GOT3 (cell line): Measurements from ENCODE around the gene RNLS.
"Not testable (repeated sequence)": the region's sequence is repeated elsewhere in the genome, so short reads cannot be mapped to it uniquely, and the experiment has no call there.

Experiments used
- DNase-seq: peaks from one replicate; lab custom pipeline; 2025; ENCODE audit warnings: mixed read lengths; lab: John Stamatoyannopoulos, UW

Gene RNLS

GRCh38 chr10:88523739-88524400 lies 59.2 kb downstream of the RNLS start:
- no peak for DNase-seq

- no peak for DNase-seq
Measured at GRCh38 chr10:88522715-88523114, 60.4 kb downstream of the RNLS start.

GRCh38 chr10:88521791-88522190 lies 61.3 kb downstream of the RNLS start:
- DNase-seq: no peak

DNA sequence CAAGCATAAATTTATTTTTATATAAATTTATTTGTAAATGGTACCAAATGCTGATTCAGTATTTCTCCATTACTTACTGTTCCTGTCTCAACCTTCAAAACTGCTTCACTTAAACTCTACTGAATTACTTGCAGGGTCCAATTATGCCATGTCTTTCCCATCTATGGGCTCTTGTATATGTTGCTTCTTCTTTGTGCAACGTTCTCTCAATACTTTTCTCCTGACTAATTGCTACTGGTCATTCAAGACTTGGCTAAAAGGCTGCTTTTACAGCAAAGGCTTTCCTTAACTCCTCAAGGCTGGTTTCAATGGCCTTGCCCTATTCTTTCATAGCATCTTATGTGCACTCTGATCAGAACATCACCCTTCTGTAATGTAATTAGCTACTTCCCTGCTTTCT lies 67.9 kb downstream of the RNLS start:
- no peak for DNase-seq

DNA sequence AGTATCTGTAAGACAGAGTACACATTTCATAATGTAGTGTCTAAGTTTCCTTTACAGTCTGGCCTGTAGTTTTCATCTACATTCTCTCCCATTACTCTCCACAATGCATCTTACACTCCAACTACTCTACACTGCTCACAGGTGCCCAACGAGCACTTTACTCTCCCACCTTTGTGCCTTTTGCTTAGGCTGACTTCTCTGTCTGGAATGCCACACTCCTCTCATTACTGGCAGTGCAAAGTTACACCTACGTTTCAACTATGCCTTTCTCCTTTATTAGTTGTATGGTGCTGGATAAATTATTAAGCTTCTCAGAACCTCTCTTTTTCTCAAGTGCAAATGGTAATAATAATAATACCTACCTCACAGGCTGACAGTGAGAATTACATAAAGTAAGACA lies 70.5 kb downstream of the RNLS start:
- DNase-seq: no peak

DNA sequence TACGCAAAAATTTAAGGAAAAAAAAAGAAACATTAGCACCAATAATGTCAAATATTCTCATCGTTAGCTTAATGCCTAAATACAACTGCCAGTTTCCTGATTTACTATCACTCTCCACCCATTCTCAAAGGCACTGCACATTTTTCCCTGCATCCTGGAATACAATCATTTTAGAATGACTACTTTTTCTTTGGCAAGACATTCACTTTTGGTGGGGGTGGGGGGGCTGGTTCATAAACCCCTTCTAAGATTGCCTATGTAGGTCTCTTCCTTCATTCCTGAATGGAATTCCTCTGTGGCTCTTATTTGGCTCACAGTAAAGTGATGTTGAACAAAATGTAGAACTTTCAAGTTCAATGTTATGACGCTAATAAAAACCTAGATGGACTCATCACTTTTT lies 74.3 kb downstream of the RNLS start:
- no peak for DNase-seq

- DNase-seq: no peak
Measured at GRCh38 chr10:88507826-88508453, 75.2 kb downstream of the RNLS start.

- DNase-seq: no peak
Measured at GRCh38 chr10:88507404-88507803, 75.7 kb downstream of the RNLS start.

GRCh38 chr10:88505680-88506215 lies 77.4 kb downstream of the RNLS start:
- DNase-seq: no peak

DNA sequence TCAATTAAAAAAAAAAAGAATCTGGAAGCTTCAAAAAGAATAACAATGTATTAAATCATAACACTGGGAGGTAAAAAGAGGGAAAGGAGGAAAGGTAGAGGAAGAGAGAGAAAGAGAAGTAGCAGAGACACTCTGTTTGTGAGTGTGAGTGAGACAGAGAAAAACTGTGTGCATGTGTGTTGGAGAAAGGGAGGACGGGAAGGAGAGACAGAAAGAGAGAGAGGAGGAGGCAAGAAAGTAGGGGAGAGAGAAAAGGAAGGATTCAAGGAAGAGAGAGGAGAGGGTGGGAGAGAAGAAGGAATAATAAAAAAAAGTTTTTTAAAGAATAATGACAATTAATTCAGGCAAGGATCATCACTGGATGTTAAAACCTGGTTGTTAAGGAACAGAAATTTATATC lies 77.9 kb downstream of the RNLS start:
- DNase-seq: no peak

DNA sequence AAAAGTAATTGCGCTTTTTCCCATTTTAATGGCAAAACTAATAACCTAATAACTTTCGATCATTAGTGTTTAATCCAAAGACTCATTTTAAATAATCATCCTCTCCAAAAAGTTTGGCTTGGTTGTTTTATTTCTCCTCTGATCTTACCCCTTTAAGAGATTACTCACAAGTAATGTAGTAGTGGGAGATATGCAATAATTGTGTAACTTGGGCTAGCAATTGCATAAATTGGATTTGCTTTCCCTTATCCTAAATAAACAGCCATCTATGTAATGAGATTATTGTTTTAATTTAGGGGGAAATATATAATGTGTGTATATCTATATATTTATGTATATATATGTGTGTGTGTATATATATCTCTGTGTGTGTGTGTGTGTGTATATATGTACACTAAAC lies 82.5 kb downstream of the RNLS start:
- no peak for DNase-seq

- DNase-seq: no peak
Measured at GRCh38 chr10:88499569-88500470, 83.3 kb downstream of the RNLS start.

GRCh38 chr10:88497913-88498312 lies 85.2 kb downstream of the RNLS start:
- no peak for DNase-seq

DNA sequence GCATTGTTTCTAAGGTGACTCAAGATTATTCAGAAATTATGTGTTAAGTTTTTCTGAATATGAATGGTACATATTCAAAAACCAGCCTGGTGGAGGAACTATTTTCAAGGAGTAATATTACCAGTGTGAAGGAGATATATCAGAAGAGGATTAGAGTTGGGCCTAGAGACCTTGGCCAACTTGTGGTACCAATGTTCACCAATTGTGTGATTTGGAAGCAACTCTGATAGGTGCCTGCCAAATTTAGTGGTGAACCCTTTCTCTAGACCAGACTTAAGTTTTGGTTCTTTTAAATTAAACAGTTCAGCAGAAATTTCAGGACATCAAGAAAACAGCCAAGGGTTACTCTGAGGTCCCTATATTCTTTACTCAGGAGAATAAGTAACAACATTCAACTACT lies 88.6 kb downstream of the RNLS start:
- no peak for DNase-seq

GRCh38 chr10:88493691-88494483 lies 89.2 kb downstream of the RNLS start:
- no peak for DNase-seq

- no peak for DNase-seq
Measured at GRCh38 chr10:88491314-88491713, 91.8 kb downstream of the RNLS start.

DNA sequence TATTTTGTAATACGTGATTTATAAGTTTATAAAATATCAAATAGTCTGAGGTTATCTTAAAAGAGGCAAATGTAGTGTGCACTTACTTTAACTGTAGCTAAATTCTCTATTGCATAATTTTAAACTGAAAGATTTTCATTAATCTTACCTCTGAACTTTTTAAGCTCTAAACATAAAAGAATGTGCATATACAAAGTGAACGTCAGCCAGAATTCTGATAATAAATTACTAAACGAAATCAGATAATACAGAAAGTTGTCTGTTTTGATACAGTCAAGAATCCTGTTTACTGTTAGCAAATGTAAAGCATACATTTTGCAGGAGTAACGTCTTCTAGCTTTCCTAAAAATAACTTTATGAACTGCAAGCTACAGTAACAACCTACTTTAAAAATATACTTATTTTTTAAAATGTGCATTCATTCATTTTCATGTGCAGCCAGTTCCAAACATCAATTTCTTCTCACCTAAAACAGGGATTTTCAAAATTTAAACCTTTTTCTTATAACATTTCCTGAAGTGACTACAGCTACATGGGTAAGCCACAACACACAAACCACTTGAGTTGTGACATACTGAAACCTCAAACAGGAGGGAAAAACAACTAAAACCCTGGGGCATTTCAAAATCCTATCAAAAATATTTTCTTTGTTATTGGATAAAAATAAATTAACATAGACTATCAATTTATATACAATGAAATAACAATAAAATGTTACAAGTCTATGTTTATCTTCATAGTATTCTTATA lies 92.7 kb downstream of the RNLS start:
- no peak for DNase-seq

DNA sequence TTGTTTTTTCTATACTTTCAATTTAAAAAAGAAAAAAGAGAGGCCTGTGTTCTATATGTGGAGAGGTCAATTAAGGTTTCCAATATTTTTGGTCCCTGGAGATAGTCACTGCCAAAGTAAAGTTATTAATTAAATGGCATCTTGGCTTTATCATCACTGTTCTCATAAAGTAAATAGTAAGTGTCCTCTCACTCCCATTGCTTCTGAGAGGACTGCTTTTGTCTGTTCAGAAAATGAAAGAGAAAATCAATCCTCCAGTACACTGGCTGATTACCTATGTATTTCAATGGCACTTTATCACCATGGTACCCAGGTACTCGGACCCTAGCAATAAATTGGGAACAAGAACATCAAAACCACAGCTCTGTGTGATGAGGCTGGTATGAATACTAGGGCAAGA lies 94.0 kb downstream of the RNLS start:
- no peak for DNase-seq

- DNase-seq: not testable (repeated sequence)
Measured at GRCh38 chr10:88486816-88487215, 96.3 kb downstream of the RNLS start.

DNA sequence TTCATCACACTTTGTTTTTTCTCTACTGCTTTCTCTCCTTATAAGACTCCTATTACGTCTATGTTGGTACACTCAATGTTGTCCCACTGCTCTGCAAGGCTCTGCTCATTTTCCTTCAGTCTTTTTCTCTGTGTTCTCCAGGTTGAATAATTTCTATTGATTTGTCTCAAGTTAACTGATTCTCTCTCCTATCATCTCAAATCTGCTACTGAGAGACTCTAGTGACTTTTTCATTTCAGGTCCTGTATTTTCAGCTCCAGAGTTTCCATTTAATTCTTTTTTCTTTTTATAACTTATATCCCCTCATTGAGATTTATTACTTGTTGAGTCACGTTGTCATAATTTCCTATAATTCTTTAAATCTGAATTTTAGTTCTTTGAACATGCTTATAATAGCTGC lies 100.9 kb downstream of the RNLS start:
- no peak for DNase-seq

- no peak for DNase-seq
Measured at GRCh38 chr10:88478256-88478655, 104.9 kb downstream of the RNLS start.
